ENCODE results near the gene NCAM1. TPM values are rescaled to one million over a fixed set of nuclear protein-coding genes. Genes with fewer than 3 reads are reported as not detected.

The NCAM1 gene
- total RNA-seq, 1 donor from 2014 or later = 3.5 TPM

- no peak for TF ChIP-seq CTCF (IDR thresholded peaks at IDR 0.05)
- DNase-seq = no peak
- no peak overlapping the region for H3K4me3 ChIP-seq
- H3K27ac ChIP-seq = no peak overlapping the region
- H3K36me3 ChIP-seq = no peaks in the 10 kb centered on the region
- no peaks in the 10 kb centered on the region for H3K9me3 ChIP-seq
- H3K4me1 ChIP-seq = no peaks in the 10 kb centered on the region
- H3K27me3 ChIP-seq (ENCODE audit: low read depth) = no peaks in the 10 kb centered on the region
- ATAC-seq = no peak
- intact Hi-C loops (cut with DNase I) = no loop called here
Observed at GRCh38 chr11:113245216-113245615, 284.0 kb downstream of the NCAM1 start.

GRCh38 chr11:113247221-113247620, 286.0 kb downstream of the NCAM1 start:
- Histone ChIP-seq H3K4me3 (no peak overlapping the region), H3K27me3 (ENCODE audit: low read depth) (no peaks in the 10 kb centered on the region), H3K9me3 (no peaks in the 10 kb centered on the region), H3K27ac (no peak overlapping the region), H3K4me1 (no peaks in the 10 kb centered on the region), H3K36me3 (no peaks in the 10 kb centered on the region)
- intact Hi-C loops (cut with DNase I) = no loop called here
- DNase-seq (no peak), ATAC-seq (no peak)
- TF ChIP-seq CTCF (IDR thresholded peaks at IDR 0.05) = no peak

- intact Hi-C loops (cut with DNase I) = no loop called here
- H3K36me3 ChIP-seq = no peaks in the 10 kb centered on the region
- H3K27me3 ChIP-seq (ENCODE audit: low read depth) = no peaks in the 10 kb centered on the region
- TF ChIP-seq CTCF (IDR thresholded peaks at IDR 0.05) = no peak
- ATAC-seq (no peak), DNase-seq (no peak)
- H3K27ac ChIP-seq = no peak overlapping the region
- no peaks in the 10 kb centered on the region for H3K9me3 ChIP-seq
- no peak overlapping the region for H3K4me3 ChIP-seq
- no peaks in the 10 kb centered on the region for H3K4me1 ChIP-seq
Observed at GRCh38 chr11:113247966-113248365, 286.7 kb downstream of the NCAM1 start.

GRCh38 chr11:113248702-113249490, 287.7 kb downstream of the NCAM1 start:
- no peaks in the 10 kb centered on the region for H3K9me3 ChIP-seq
- no peaks in the 10 kb centered on the region for H3K36me3 ChIP-seq
- intact Hi-C loops (cut with DNase I) = no loop called here
- H3K4me3 ChIP-seq = no peak overlapping the region
- DNase-seq (no peak), ATAC-seq (no peak)
- H3K27ac ChIP-seq = no peak overlapping the region
- TF ChIP-seq CTCF (IDR thresholded peaks at IDR 0.05) = no peak
- no peaks in the 10 kb centered on the region for H3K27me3 ChIP-seq (ENCODE audit: low read depth)
- H3K4me1 ChIP-seq = no peaks in the 10 kb centered on the region

GRCh38 chr11:113249491-113249763, 288.2 kb downstream of the NCAM1 start:
- intact Hi-C loops (cut with DNase I) = no loop called here
- ATAC-seq (no peak), DNase-seq (no peak)
- H3K27me3 ChIP-seq (ENCODE audit: low read depth) = no peaks in the 10 kb centered on the region
- H3K27ac ChIP-seq = no peak overlapping the region
- H3K36me3 ChIP-seq = no peaks in the 10 kb centered on the region
- no peak overlapping the region for H3K4me3 ChIP-seq
- no peaks in the 10 kb centered on the region for H3K4me1 ChIP-seq
- H3K9me3 ChIP-seq = no peaks in the 10 kb centered on the region
- no peak for TF ChIP-seq CTCF (IDR thresholded peaks at IDR 0.05)
